Uterus (tissue), 4 donors: ENCODE results near the gene AGPAT1. TPM values are rescaled to one million over a fixed set of nuclear protein-coding genes. Genes with fewer than 3 reads are reported as not detected.
"Not testable (repeated sequence)": the region's sequence is repeated elsewhere in the genome, so short reads cannot be mapped to it uniquely, and the experiment has no call there.

Experiments
- DNase-seq, 2 donors: peaks; one replicate each; pipeline ENCODE4 v3.0.0-alpha.2; 2019 to 2020
- H3K27ac ChIP-seq, 2 donors: fragments of 200-600 bp; sonication (generic); 1 replicate in 1 of 2; 2 replicates in 1 of 2; pipeline ENCODE4 v1.5.1; 2016 to 2018
- H3K27me3 ChIP-seq, 2 donors: fragments of 200-600 bp; sonication (generic); one replicate each; pipeline ENCODE4 v1.5.1; 2018 to 2019; ENCODE audit warnings: control low read depth in 1 of 2
- H3K36me3 ChIP-seq, 2 donors: fragments of 200-600 bp; sonication (generic); one replicate each; pipeline ENCODE4 v1.5.1; 2019; ENCODE audit warnings: control low read depth in 1 of 2
- H3K4me1 ChIP-seq, 2 donors: fragments of 200-600 bp; sonication (generic); one replicate each; pipeline ENCODE4 v1.5.1; 2018 to 2019; ENCODE audit warnings: control low read depth in 1 of 2
- H3K4me3 ChIP-seq, 2 donors: fragments of 200-600 bp; sonication (generic); 1 replicate in 1 of 2; 2 replicates in 1 of 2; pipeline ENCODE4 v1.5.1; 2018 to 2019; ENCODE audit warnings: mild to moderate bottlenecking in 1 of 2
- H3K9me3 ChIP-seq, 2 donors: fragments of 200-600 bp; sonication (generic); one replicate each; pipeline ENCODE4 v1.5.1; 2019; ENCODE audit warnings: control low read depth in 1 of 2
- CTCF ChIP-seq, 4 experiments: fragments of 200-600 bp in 2 of 4; fragments of 450-650 bp in 2 of 4; sonication (generic) in 2 of 4; IDR thresholded peaks; one replicate each; pipeline ENCODE4 v1.5.1; 2016 to 2019; ENCODE audit warnings: antibody characterized with exemption in 4 of 4, mild to moderate bottlenecking in 2 of 4, moderate library complexity in 1 of 4
- POLR2A ChIP-seq, 2 donors: fragments of 450-650 bp; IDR thresholded peaks; one replicate each; pipeline ENCODE4 v1.6.1; 2016; ENCODE audit warnings: antibody characterized with exemption in 2 of 2, mild to moderate bottlenecking in 1 of 2, moderate library complexity in 1 of 2
- intact Hi-C: fragments of 100-400 bp; cut with DNase I; formaldehyde crosslinking; loops from one replicate; pipeline ENCODE4 v1.15.1; 2023; ENCODE audit warnings: low total_unique reads
- total RNA-seq, 4 donors: library from RNA; depleted of rRNA in 3 of 4; stranded (reverse); fragments of >200 nt in 3 of 4; gene quantifications; one replicate each; pipeline versions ENCODE4 v1.1.0 to v1.2.4, GENCODE V29; 2014 to 2023
- donor health status: DM: yes; HTN: yes; CAD: no.

Gene AGPAT1
- total RNA-seq, 4 donors from 2014 or later, result 14.2 to 71.2 (median 37.7) TPM

- no peak for DNase-seq
- peaks cover 3 to 7% of the 10 kb centered on the region in 2 donors for H3K4me1 ChIP-seq
- no peaks in the 10 kb centered on the region for H3K27me3 ChIP-seq
Measured at GRCh38 chr6:32194825-32195651, 19.2 kb upstream of the AGPAT1 start.

GRCh38 chr6:32194388-32194787 is 18.5 kb upstream of the AGPAT1 start:
- no peak for TF ChIP-seq POLR2A (IDR thresholded peaks at IDR 0.05)
- TF ChIP-seq CTCF (IDR thresholded peaks at IDR 0.05), result no peak
- H3K4me1 ChIP-seq, result peaks cover 3 to 7% of the 10 kb centered on the region in 2 donors
- no peaks in the 10 kb centered on the region for H3K9me3 ChIP-seq
- no peaks in the 10 kb centered on the region for H3K27me3 ChIP-seq
- intact Hi-C loops, result no loop called here
- DNase-seq, result no peak
- H3K36me3 ChIP-seq, result no peaks in the 10 kb centered on the region
- peak overlapping the region; percentile 89 to 100 for H3K27ac ChIP-seq
- no peak overlapping the region for H3K4me3 ChIP-seq

More at GRCh38 chr6:32194825-32195651, 19.2 kb upstream of the AGPAT1 start:
- H3K27ac ChIP-seq, result peak overlapping the region; percentile 89 to 100
- peak overlapping the region; percentile 13 to 19 for H3K4me3 ChIP-seq
- intact Hi-C loops, result no loop called here
- no peaks in the 10 kb centered on the region for H3K36me3 ChIP-seq
- no peaks in the 10 kb centered on the region for H3K9me3 ChIP-seq
- TF ChIP-seq POLR2A (IDR thresholded peaks at IDR 0.05), result peak; percentile 66 to 98
- peak; percentile 8 to 57 (median 41) for TF ChIP-seq CTCF (IDR thresholded peaks at IDR 0.05)

- peak overlapping the region; percentile 98 to 100 for H3K27ac ChIP-seq
- H3K27me3 ChIP-seq, H3K4me1 ChIP-seq, DNase-seq, H3K9me3 ChIP-seq, H3K36me3 ChIP-seq, intact Hi-C loops, H3K4me3 ChIP-seq: not testable (repeated sequence)
Measured at GRCh38 chr6:32193096-32193495, 17.2 kb upstream of the AGPAT1 start.

- no peak for TF ChIP-seq POLR2A (IDR thresholded peaks at IDR 0.05)
- no peaks in the 10 kb centered on the region for H3K36me3 ChIP-seq
- no peaks in the 10 kb centered on the region for H3K27me3 ChIP-seq
- H3K4me1 ChIP-seq, result peaks cover 3 to 7% of the 10 kb centered on the region in 2 donors
- no peaks in the 10 kb centered on the region for H3K9me3 ChIP-seq
- no peak within 1 kb of the TSS for H3K4me3 ChIP-seq
- no peak for DNase-seq
- intact Hi-C loops, result no loop called here
- H3K27ac ChIP-seq, result peak within 1 kb of the TSS; percentile 98 to 100
Measured at GRCh38 chr6:32192608-32193039, 16.7 kb upstream of the AGPAT1 start, which contains the start of gene GPSM3. TSS of gene GPSM3 (minus strand) at chr6:32192643. CDS start at chr6:32192513, 130 bp downstream.

GRCh38 chr6:32191696-32192607 is 16.1 kb upstream of the AGPAT1 start:
- H3K9me3 ChIP-seq, result no peaks in the 10 kb centered on the region
- H3K36me3 ChIP-seq, result no peaks in the 10 kb centered on the region
- no peak for DNase-seq
- H3K4me3 ChIP-seq, result no peak overlapping the region
- intact Hi-C loops, result no loop called here
- no peaks in the 10 kb centered on the region for H3K27me3 ChIP-seq
- TF ChIP-seq POLR2A (IDR thresholded peaks at IDR 0.05) (no peak), CTCF (IDR thresholded peaks at IDR 0.05) (no peak)
- peaks cover 0 to 3% of the 10 kb centered on the region in 2 donors for H3K4me1 ChIP-seq
- peak overlapping the region; percentile 98 to 100 for H3K27ac ChIP-seq
